Measurements from ENCODE around the gene COPZ2. TPM values are rescaled to one million over a fixed set of nuclear protein-coding genes. Genes with fewer than 3 reads are reported as not detected.

The COPZ2 gene
- total RNA-seq, 6 experiments from 2014 or later, result 18.9 to 26.6 (median 23.8) TPM

DNA sequence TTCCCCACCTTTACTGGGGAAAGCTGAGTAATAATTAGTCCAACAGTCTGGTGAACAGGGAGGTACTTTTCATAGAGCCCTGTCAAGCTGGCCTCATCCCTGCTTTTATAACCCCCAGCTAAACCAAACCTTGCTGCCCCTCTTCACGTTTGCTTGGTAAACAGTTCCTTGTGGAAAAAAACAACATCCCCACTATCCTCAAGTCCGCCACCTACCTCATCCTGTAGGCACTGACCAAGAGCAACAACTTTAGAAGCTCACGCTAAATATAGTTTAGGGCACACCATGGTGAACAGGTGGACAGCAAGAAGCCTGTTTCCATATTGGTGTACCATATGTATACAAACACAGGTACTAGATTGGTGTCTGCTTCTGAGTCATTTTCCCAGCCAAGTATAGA lies 27.0 kb upstream of the COPZ2 start:
- WGBS (ENCODE audit: insufficient coverage, low coverage, low lambda C conversion rate, missing lambda C conversion rate), result 59% methylated on average over 2 of the region's 3 CpGs
- intact Hi-C loops (cut with DNase I), result no loop called here
- no peak for TF ChIP-seq POLR2A (IDR thresholded peaks at IDR 0.05)
- TF ChIP-seq, protein P1, sequence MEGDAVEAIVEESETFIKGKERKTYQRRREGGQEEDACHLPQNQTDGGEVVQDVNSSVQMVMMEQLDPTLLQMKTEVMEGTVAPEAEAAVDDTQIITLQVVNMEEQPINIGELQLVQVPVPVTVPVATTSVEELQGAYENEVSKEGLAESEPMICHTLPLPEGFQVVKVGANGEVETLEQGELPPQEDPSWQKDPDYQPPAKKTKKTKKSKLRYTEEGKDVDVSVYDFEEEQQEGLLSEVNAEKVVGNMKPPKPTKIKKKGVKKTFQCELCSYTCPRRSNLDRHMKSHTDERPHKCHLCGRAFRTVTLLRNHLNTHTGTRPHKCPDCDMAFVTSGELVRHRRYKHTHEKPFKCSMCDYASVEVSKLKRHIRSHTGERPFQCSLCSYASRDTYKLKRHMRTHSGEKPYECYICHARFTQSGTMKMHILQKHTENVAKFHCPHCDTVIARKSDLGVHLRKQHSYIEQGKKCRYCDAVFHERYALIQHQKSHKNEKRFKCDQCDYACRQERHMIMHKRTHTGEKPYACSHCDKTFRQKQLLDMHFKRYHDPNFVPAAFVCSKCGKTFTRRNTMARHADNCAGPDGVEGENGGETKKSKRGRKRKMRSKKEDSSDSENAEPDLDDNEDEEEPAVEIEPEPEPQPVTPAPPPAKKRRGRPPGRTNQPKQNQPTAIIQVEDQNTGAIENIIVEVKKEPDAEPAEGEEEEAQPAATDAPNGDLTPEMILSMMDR (IDR thresholded peaks at IDR 0.05), result no peak
- H3K27me3 ChIP-seq, result no peaks in the 10 kb centered on the region
- DNase-seq (no peak), ATAC-seq (no peak)
- H3K36me3 ChIP-seq, result peaks cover 7 to 32% (median 16%) of the 10 kb centered on the region in 4 donors
- H3K27ac ChIP-seq, result peak overlapping the region in 2 of 3 donors; percentile 58 to 85
- H3K9me3 ChIP-seq, result no peaks in the 10 kb centered on the region
- H3K4me3 ChIP-seq, result no peak overlapping the region
- peaks cover 0 to 67% (median 26%) of the 10 kb centered on the region in 4 donors for H3K4me1 ChIP-seq

GRCh38 chr17:48062273-48062672 lies 24.7 kb upstream of the COPZ2 start:
- DNase-seq (no peak), ATAC-seq (no peak)
- H3K9me3 ChIP-seq, result no peaks in the 10 kb centered on the region
- H3K4me3 ChIP-seq, result no peak overlapping the region
- H3K36me3 ChIP-seq, result peaks cover 10 to 56% (median 32%) of the 10 kb centered on the region in 4 donors
- peaks cover 0 to 53% (median 18%) of the 10 kb centered on the region in 4 donors for H3K4me1 ChIP-seq
- 88% methylated on average over 2 of the region's 7 CpGs for WGBS (ENCODE audit: insufficient coverage, low coverage, low lambda C conversion rate, missing lambda C conversion rate)
- TF ChIP-seq, protein P1 (IDR thresholded peaks at IDR 0.05), result no peak
- TF ChIP-seq POLR2A (IDR thresholded peaks at IDR 0.05), result no peak
- H3K27ac ChIP-seq, result no peak overlapping the region
- H3K27me3 ChIP-seq, result no peaks in the 10 kb centered on the region
- intact Hi-C loops (cut with DNase I), result no loop called here

GRCh38 chr17:48060249-48060648 lies 22.7 kb upstream of the COPZ2 start:
- TF ChIP-seq, protein P1 (IDR thresholded peaks at IDR 0.05), result no peak
- TF ChIP-seq POLR2A (IDR thresholded peaks at IDR 0.05), result no peak
- peaks cover 10 to 69% (median 38%) of the 10 kb centered on the region in 4 donors for H3K36me3 ChIP-seq
- peak in 2 of 3 donors; percentile 70 to 74 for DNase-seq

DNA sequence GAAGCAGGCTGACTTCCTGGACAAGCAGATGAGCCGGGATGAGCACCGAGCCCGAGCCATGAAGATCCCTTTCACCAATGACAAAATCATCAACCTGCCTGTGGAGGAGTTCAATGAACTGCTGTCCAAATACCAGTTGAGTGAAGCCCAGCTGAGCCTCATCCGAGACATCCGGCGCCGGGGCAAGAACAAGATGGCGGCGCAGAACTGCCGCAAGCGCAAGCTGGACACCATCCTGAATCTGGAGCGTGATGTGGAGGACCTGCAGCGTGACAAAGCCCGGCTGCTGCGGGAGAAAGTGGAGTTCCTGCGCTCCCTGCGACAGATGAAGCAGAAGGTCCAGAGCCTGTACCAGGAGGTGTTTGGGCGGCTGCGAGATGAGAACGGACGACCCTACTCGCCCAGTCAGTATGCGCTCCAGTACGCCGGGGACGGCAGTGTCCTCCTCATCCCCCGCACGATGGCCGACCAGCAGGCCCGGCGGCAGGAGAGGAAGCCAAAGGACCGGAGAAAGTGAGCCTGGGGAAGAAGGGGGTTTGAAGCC lies 21.6 kb upstream of the COPZ2 start:
- 77% methylated on average over 14 of the region's 32 CpGs for WGBS (ENCODE audit: insufficient coverage, low coverage, low lambda C conversion rate, missing lambda C conversion rate)
- Histone ChIP-seq H3K27me3 (no peaks in the 10 kb centered on the region), H3K4me3 (no peak overlapping the region), H3K4me1 (peaks cover 0 to 38% (median 11%) of the 10 kb centered on the region in 4 donors), H3K9me3 (no peaks in the 10 kb centered on the region), H3K27ac (no peak overlapping the region), H3K36me3 (peaks cover 10 to 66% (median 38%) of the 10 kb centered on the region in 4 donors)
- TF ChIP-seq POLR2A (IDR thresholded peaks at IDR 0.05), result no peak
- TF ChIP-seq, protein P1 (IDR thresholded peaks at IDR 0.05), result no peak
- ATAC-seq, result no peak
- DNase-seq, result no peak
- intact Hi-C loops (cut with DNase I), result no loop called here

More at GRCh38 chr17:48060249-48060648, 22.7 kb upstream of the COPZ2 start:
- no peaks in the 10 kb centered on the region for H3K9me3 ChIP-seq
- H3K27ac ChIP-seq, result no peak overlapping the region
- H3K4me1 ChIP-seq, result peaks cover 0 to 40% (median 10%) of the 10 kb centered on the region in 4 donors
- H3K4me3 ChIP-seq, result no peak overlapping the region
- no peaks in the 10 kb centered on the region for H3K27me3 ChIP-seq
- ATAC-seq, result peak; percentile 53 to 68 (median 59)
- intact Hi-C loops (cut with DNase I), result no loop called here
- 7% methylated on average over 4 of the region's 7 CpGs for WGBS (ENCODE audit: insufficient coverage, low coverage, low lambda C conversion rate, missing lambda C conversion rate)
